NOMO-1 treated with DMSO at 0.1 percent for 48 hours (cell line): Measurements from ENCODE around the gene SMG6.
"Not testable (repeated sequence)": the region's sequence is repeated elsewhere in the genome, so short reads cannot be mapped to it uniquely, and the experiment has no call there.

ENCODE experiments used
- DNase-seq: peaks from one replicate; lab custom pipeline; 2025; ENCODE audit not compliant: unreplicated experiment; lab: John Stamatoyannopoulos, UW

SMG6 gene

GRCh38 chr17:2309338-2310154, 6.0 kb upstream of the SMG6 start:
- no peak for DNase-seq

GRCh38 chr17:2304931-2305330, 1.3 kb upstream of the SMG6 start:
- peak; percentile 46 for DNase-seq

- DNase-seq, result peak; percentile 7
Measured at GRCh38 chr17:2302778-2303203, 794 bp downstream of the SMG6 start.

GRCh38 chr17:2299756-2300155, 3.8 kb downstream of the SMG6 start:
- DNase-seq, result no peak

- DNase-seq, result no peak
Measured at GRCh38 chr17:2299136-2299535, 4.4 kb downstream of the SMG6 start.

GRCh38 chr17:2297023-2297422, 6.6 kb downstream of the SMG6 start:
- no peak for DNase-seq

- DNase-seq, result no peak
Measured at GRCh38 chr17:2295575-2295974, 8.0 kb downstream of the SMG6 start.

- no peak for DNase-seq
Measured at GRCh38 chr17:2292100-2292499, 11.5 kb downstream of the SMG6 start.

GRCh38 chr17:2289878-2290478, 13.6 kb downstream of the SMG6 start:
- no peak for DNase-seq

GRCh38 chr17:2283302-2283701, 20.3 kb downstream of the SMG6 start:
- DNase-seq, result no peak

- peak; percentile 63 for DNase-seq
Measured at GRCh38 chr17:2282297-2282873, 21.2 kb downstream of the SMG6 start.

- DNase-seq, result no peak
Measured at GRCh38 chr17:2279707-2280106, 23.9 kb downstream of the SMG6 start.

- DNase-seq, result no peak
Measured at GRCh38 chr17:2277429-2278170, 26.0 kb downstream of the SMG6 start.

- no peak for DNase-seq
Measured at GRCh38 chr17:2275722-2276121, 27.9 kb downstream of the SMG6 start.

- no peak for DNase-seq
Measured at GRCh38 chr17:2274414-2274813, 29.2 kb downstream of the SMG6 start.

GRCh38 chr17:2271985-2272702, 31.4 kb downstream of the SMG6 start:
- no peak for DNase-seq

GRCh38 chr17:2267354-2267753, 36.2 kb downstream of the SMG6 start:
- DNase-seq, result no peak

GRCh38 chr17:2266865-2267228, 36.7 kb downstream of the SMG6 start:
- DNase-seq, result no peak

- DNase-seq, result no peak
Measured at GRCh38 chr17:2266045-2266864, 37.3 kb downstream of the SMG6 start.

GRCh38 chr17:2265166-2265565, 38.4 kb downstream of the SMG6 start:
- not testable (repeated sequence) for DNase-seq
